Pericardium fibroblast (primary cell): ENCODE results near the gene LPCAT1. TPM values are rescaled to one million over a fixed set of nuclear protein-coding genes. Genes with fewer than 3 reads are reported as not detected.

Experiments
- total RNA-seq: library from RNA; depleted of rRNA; stranded (reverse); fragments of >200 nt; gene quantifications from 2 replicates; pipeline ENCODE4 v1.2.3, GENCODE V29; 2015

The LPCAT1 gene
- 27.7 and 42.4 TPM in 2 replicates for total RNA-seq

GRCh38 chr5:1523793-1524480 is at the start of gene LPCAT1:
LPCAT1 (minus strand) TSS chr5:1523960; CDS start chr5:1523844, 116 bp downstream.

GRCh38 chr5:1445313-1445688 is 78.5 kb downstream of the LPCAT1 start, which contains the start of gene SLC6A3:
SLC6A3 (minus strand) TSS chr5:1445440; CDS start chr5:1443197, 2,243 bp downstream.

Other genes with a start within 250 kb of the LPCAT1 start
- not detected in 2 replicates for gene TERT, start 228.9 kb downstream of the LPCAT1 start, total RNA-seq
- gene CLPTM1L, start 178.9 kb downstream of the LPCAT1 start, total RNA-seq: 86.4 and 119 TPM in 2 replicates
- not detected in 2 replicates for gene SLC6A3, start 78.5 kb downstream of the LPCAT1 start, total RNA-seq